Measurements from ENCODE around the gene GCK. TPM values are rescaled to one million over a fixed set of nuclear protein-coding genes. Genes with fewer than 3 reads are reported as not detected.

Gene GCK
- total RNA-seq, 1 experiment from 2014 or later: not detected

DNA sequence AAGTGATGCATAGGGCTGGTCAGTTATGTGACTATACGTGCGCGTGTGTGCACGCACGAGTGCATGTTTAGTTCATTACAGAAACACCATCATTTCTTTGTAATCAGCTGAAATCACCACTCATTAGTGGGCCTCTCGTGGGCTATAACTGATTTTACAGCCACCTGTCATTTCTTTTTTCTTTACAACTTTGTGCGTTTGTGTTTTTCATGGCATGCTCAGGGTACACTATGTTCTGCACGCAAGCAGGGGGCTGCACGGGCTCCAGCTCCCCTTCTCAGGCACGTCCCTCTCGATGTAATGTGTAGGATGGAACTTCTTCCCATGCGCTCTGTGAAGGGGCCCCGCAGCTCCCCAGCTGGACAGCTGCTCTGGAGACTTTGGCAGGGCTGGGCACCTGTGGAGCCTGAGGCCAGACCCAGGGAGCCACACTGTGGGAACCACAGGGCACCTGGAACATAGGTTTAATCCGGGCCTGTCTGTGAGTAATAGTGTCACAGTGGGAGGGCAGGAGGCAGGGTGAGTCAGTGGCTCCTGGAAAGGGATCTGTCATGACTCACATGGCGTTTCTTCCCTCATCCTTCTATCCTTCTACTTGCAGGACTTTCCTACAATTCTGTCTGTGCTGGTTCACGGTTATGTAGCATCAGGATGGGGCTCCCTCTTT is 4.9 kb downstream of the GCK start:
- intact Hi-C loops (cut with micrococcal nuclease; ENCODE audit: unreplicated experiment): no loop called here
- peaks cover 9% of the 10 kb centered on the region; the same call in 1 of the 2 replicates for H3K4me1 ChIP-seq
- H3K27me3 ChIP-seq (replicated peaks; ENCODE audit: control insufficient read depth, insufficient read depth, low read length): no peaks in the 10 kb centered on the region; the same call in 1 of the 2 replicates
- no peak for DNase-seq
- ChIA-PET CTCF (no interaction called here), POLR2A (no interaction called here)
- no peaks in the 10 kb centered on the region for H3K9me3 Mint-ChIP-seq (ENCODE audit: unreplicated experiment)
- peaks cover 4% of the 10 kb centered on the region for H3K27me3 Mint-ChIP-seq (ENCODE audit: insufficient read depth, unreplicated experiment)
- no TSS peak for BruUV-seq (replicated peaks)
- TF ChIP-seq, protein P1, sequence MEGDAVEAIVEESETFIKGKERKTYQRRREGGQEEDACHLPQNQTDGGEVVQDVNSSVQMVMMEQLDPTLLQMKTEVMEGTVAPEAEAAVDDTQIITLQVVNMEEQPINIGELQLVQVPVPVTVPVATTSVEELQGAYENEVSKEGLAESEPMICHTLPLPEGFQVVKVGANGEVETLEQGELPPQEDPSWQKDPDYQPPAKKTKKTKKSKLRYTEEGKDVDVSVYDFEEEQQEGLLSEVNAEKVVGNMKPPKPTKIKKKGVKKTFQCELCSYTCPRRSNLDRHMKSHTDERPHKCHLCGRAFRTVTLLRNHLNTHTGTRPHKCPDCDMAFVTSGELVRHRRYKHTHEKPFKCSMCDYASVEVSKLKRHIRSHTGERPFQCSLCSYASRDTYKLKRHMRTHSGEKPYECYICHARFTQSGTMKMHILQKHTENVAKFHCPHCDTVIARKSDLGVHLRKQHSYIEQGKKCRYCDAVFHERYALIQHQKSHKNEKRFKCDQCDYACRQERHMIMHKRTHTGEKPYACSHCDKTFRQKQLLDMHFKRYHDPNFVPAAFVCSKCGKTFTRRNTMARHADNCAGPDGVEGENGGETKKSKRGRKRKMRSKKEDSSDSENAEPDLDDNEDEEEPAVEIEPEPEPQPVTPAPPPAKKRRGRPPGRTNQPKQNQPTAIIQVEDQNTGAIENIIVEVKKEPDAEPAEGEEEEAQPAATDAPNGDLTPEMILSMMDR (IDR thresholded peaks at IDR 0.05; ENCODE audit: insufficient read depth in 1 of 2, low read depth in 1 of 2, low read length in 1 of 2, severe bottlenecking in 1 of 2, unreplicated experiment in 1 of 2): no peak
- no peak overlapping the region for H3K4me3 ChIP-seq (ENCODE audit: low read depth, low read length)
- no peaks in the 10 kb centered on the region for H3K36me3 ChIP-seq (ENCODE audit: control insufficient read depth, insufficient read depth, low read length)
- no peaks in the 10 kb centered on the region for H3K4me1 Mint-ChIP-seq (ENCODE audit: low read depth, unreplicated experiment)
- peaks cover 5% of the 10 kb centered on the region; the same call in 1 of the 2 replicates for H3K9me3 ChIP-seq
- H3K36me3 Mint-ChIP-seq (ENCODE audit: insufficient read depth, unreplicated experiment): no peaks in the 10 kb centered on the region
- H3K4me3 Mint-ChIP-seq (ENCODE audit: unreplicated experiment): no peak overlapping the region
- H3K27ac Mint-ChIP-seq (ENCODE audit: unreplicated experiment): no peak overlapping the region

DNA sequence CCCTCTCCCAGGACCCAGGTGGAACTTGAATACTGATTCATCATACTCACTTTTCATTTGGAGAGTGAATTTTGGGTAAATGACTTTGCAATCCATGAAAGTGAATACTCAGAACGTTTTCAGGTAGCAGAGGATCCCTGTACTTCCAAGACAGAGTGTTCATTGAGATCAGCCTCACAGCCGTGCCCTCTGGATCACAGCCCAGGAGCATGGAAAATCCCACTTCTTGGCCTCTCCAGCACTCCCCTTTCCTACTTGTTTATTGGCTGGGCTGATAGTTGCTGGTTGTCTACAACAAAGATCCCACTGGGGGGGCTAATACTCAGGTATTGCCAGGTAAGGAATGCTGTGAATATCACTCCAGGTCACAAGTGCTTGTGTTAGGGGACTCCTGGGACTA is 5.9 kb downstream of the GCK start:
- Mint-ChIP-seq H3K4me1 (ENCODE audit: low read depth, unreplicated experiment) (no peaks in the 10 kb centered on the region), H3K4me3 (ENCODE audit: unreplicated experiment) (no peak overlapping the region), H3K27ac (ENCODE audit: unreplicated experiment) (no peak overlapping the region), H3K9me3 (ENCODE audit: unreplicated experiment) (no peaks in the 10 kb centered on the region), H3K27me3 (ENCODE audit: insufficient read depth, unreplicated experiment) (peaks cover 7% of the 10 kb centered on the region), H3K36me3 (ENCODE audit: insufficient read depth, unreplicated experiment) (no peaks in the 10 kb centered on the region)
- CTCF ChIA-PET: no interaction called here
- H3K9me3 ChIP-seq: peaks cover 5% of the 10 kb centered on the region; the same call in 1 of the 2 replicates
- TF ChIP-seq, protein P1 (IDR thresholded peaks at IDR 0.05; ENCODE audit: insufficient read depth in 1 of 2, low read depth in 1 of 2, low read length in 1 of 2, severe bottlenecking in 1 of 2, unreplicated experiment in 1 of 2): no peak
- H3K36me3 ChIP-seq (ENCODE audit: control insufficient read depth, insufficient read depth, low read length): no peaks in the 10 kb centered on the region
- H3K27me3 ChIP-seq (replicated peaks; ENCODE audit: control insufficient read depth, insufficient read depth, low read length): no peaks in the 10 kb centered on the region; the same call in 1 of the 2 replicates
- POLR2A ChIA-PET: no interaction called here
- H3K4me3 ChIP-seq (ENCODE audit: low read depth, low read length): no peak overlapping the region
- intact Hi-C loops (cut with micrococcal nuclease; ENCODE audit: unreplicated experiment): no loop called here
- no TSS peak for BruUV-seq (replicated peaks)
- DNase-seq: no peak
- peaks cover 9% of the 10 kb centered on the region; the same call in 1 of the 2 replicates for H3K4me1 ChIP-seq

DNA sequence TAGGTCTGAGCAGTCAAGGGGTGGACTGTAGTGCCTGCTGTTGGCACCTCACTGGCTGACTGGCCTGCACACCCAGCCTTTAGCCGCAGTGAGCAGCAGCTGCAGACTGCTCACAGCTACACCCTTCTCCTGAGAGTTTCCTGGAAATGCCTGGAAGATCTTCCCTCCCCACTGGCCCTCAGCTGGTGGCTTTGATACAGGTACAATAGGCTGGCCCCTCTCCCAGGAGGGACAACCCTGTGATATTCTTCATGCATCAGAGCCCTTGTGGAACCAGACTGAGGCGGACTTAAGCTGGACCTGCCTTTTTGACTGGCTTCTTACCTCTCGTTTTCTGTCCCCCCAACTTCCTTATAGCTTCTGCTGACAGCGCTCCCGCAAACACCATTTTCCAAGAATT is 6.4 kb downstream of the GCK start:
- intact Hi-C loops (cut with micrococcal nuclease; ENCODE audit: unreplicated experiment): no loop called here
- CTCF ChIA-PET: no interaction called here

More for the DNA sequence above, 6.4 kb downstream of the GCK start:
- Histone ChIP-seq H3K27me3 (replicated peaks; ENCODE audit: control insufficient read depth, insufficient read depth, low read length) (no peaks in the 10 kb centered on the region; the same call in 1 of the 2 replicates), H3K4me1 (peaks cover 9% of the 10 kb centered on the region; the same call in 1 of the 2 replicates), H3K4me3 (ENCODE audit: low read depth, low read length) (no peak overlapping the region), H3K36me3 (ENCODE audit: control insufficient read depth, insufficient read depth, low read length) (no peaks in the 10 kb centered on the region), H3K9me3 (peaks cover 5% of the 10 kb centered on the region; the same call in 1 of the 2 replicates)
- H3K4me1 Mint-ChIP-seq (ENCODE audit: low read depth, unreplicated experiment): no peaks in the 10 kb centered on the region
- H3K9me3 Mint-ChIP-seq (ENCODE audit: unreplicated experiment): no peaks in the 10 kb centered on the region
- peaks cover 8% of the 10 kb centered on the region for H3K27me3 Mint-ChIP-seq (ENCODE audit: insufficient read depth, unreplicated experiment)
- no peak for DNase-seq
- H3K36me3 Mint-ChIP-seq (ENCODE audit: insufficient read depth, unreplicated experiment): no peaks in the 10 kb centered on the region
- no TSS peak for BruUV-seq (replicated peaks)
- TF ChIP-seq, protein P1 (IDR thresholded peaks at IDR 0.05; ENCODE audit: insufficient read depth in 1 of 2, low read depth in 1 of 2, low read length in 1 of 2, severe bottlenecking in 1 of 2, unreplicated experiment in 1 of 2): no peak
- POLR2A ChIA-PET: no interaction called here
- no peak overlapping the region for H3K27ac Mint-ChIP-seq (ENCODE audit: unreplicated experiment)
- no peak overlapping the region for H3K4me3 Mint-ChIP-seq (ENCODE audit: unreplicated experiment)
